MCF 10A (cell line): ENCODE results near the gene TMEM145. TPM values are rescaled to one million over a fixed set of nuclear protein-coding genes. Genes with fewer than 3 reads are reported as not detected.

ENCODE experiments used
- BruUV-seq: library from RNA; stranded (reverse); fragments of 400-500 nt; replicated peaks from 2 replicates; lab custom pipeline; 2021; lab: Mats Ljungman, UMichigan
- CTCF ChIA-PET: fragments of 300-600 bp; sonication (Branson Sonifier 250); formaldehyde crosslinking; extraction: SDS; loops from one replicate; lab custom pipeline; 2021; ENCODE audit warnings: antibody characterized with exemption, inconsistent platforms; lab: Yijun Ruan, JAX
- POLR2A ChIA-PET: fragments of 300-600, 350-650 bp; sonication (Branson Sonifier 250); formaldehyde crosslinking; extraction: SDS; loops from one replicate; lab custom pipeline; 2020; ENCODE audit warnings: antibody characterized with exemption, inconsistent platforms; lab: Yijun Ruan, JAX
- DNase-seq: peaks from one replicate; pipeline ENCODE4 v3.0.0-alpha.2; 2018; ENCODE audit not compliant: unreplicated experiment
- H3K27ac Mint-ChIP-seq: one replicate; pipeline ENCODE4 v1.8.0; 2022; ENCODE audit warnings: mild to moderate bottlenecking, low read depth, mixed read lengths; ENCODE audit not compliant: unreplicated experiment
- H3K27me3 Mint-ChIP-seq: one replicate; pipeline ENCODE4 v1.8.0; 2022; ENCODE audit warnings: mixed read lengths; ENCODE audit not compliant: insufficient read depth, unreplicated experiment
- H3K36me3 Mint-ChIP-seq: one replicate; pipeline ENCODE4 v1.8.0; 2022; ENCODE audit warnings: mild to moderate bottlenecking, moderate library complexity, mixed read lengths; ENCODE audit not compliant: insufficient read depth, unreplicated experiment
- H3K4me1 Mint-ChIP-seq: one replicate; pipeline ENCODE4 v1.8.0; 2022; ENCODE audit warnings: mixed read lengths; ENCODE audit not compliant: insufficient read depth, unreplicated experiment
- H3K4me3 Mint-ChIP-seq: one replicate; pipeline ENCODE4 v1.8.0; 2022; ENCODE audit warnings: mild to moderate bottlenecking, moderate library complexity, mixed read lengths; ENCODE audit not compliant: unreplicated experiment
- H3K9me3 Mint-ChIP-seq: one replicate; pipeline ENCODE4 v1.8.0; 2022; ENCODE audit warnings: mixed read lengths; ENCODE audit not compliant: unreplicated experiment
- CTCF ChIP-seq: fragments of 200-600 bp; IDR thresholded peaks from one replicate; pipeline ENCODE4 v1.8.0; 2022; ENCODE audit warnings: antibody characterized with exemption, mild to moderate bottlenecking; ENCODE audit not compliant: unreplicated experiment
- intact Hi-C: fragments of 100-400 bp; cut with micrococcal nuclease; formaldehyde crosslinking; loops from 2 replicates; pipeline ENCODE4 v1.14.1; 2022
- total RNA-seq: library from RNA; stranded (reverse); gene quantifications from 2 replicates; pipeline ENCODE4 v1.2.3, GENCODE V29; 2022

The TMEM145 gene
- total RNA-seq, 1 experiment from 2014 or later = not detected

GRCh38 chr19:42352301-42353259, 39.5 kb downstream of the TMEM145 start:
- intact Hi-C loops = no loop called here
- Mint-ChIP-seq H3K27me3 (no peaks in the 10 kb centered on the region), H3K4me3 (no peak overlapping the region), H3K9me3 (no peaks in the 10 kb centered on the region), H3K4me1 (peaks cover 6% of the 10 kb centered on the region), H3K36me3 (peaks cover 20% of the 10 kb centered on the region), H3K27ac (peak overlapping the region; percentile 3)
- BruUV-seq = no TSS peak
- DNase-seq = no peak
- ChIA-PET POLR2A (no interaction called here), CTCF (interaction anchor here (0.6 kb wide), 2 partner anchors 37 to 90 kb away, joined by 3 read pairs; partner anchors contain the start of gene CXCL17)
- TF ChIP-seq CTCF = no peak

GRCh38 chr19:42353341-42354015, 40.4 kb downstream of the TMEM145 start:
- Mint-ChIP-seq H3K4me1 (peaks cover 6% of the 10 kb centered on the region), H3K27me3 (no peaks in the 10 kb centered on the region), H3K27ac (no peak overlapping the region), H3K9me3 (no peaks in the 10 kb centered on the region), H3K36me3 (peaks cover 20% of the 10 kb centered on the region), H3K4me3 (no peak overlapping the region)
- no peak for TF ChIP-seq CTCF
- POLR2A ChIA-PET = no interaction called here
- intact Hi-C loops = no loop called here
- DNase-seq = no peak
- CTCF ChIA-PET = interaction anchor here (0.6 to 1.1 kb wide), 3 partner anchors 30 to 89 kb away, joined by 3 to 6 read pairs (median 5); partner anchors contain the start of gene CXCL17
- no TSS peak for BruUV-seq

GRCh38 chr19:42355896-42356295, 42.8 kb downstream of the TMEM145 start:
- no peaks in the 10 kb centered on the region for H3K9me3 Mint-ChIP-seq
- no peak overlapping the region for H3K27ac Mint-ChIP-seq
- no peak for DNase-seq
- no peak for TF ChIP-seq CTCF
- no peak overlapping the region for H3K4me3 Mint-ChIP-seq
- peaks cover 6% of the 10 kb centered on the region for H3K4me1 Mint-ChIP-seq
- no TSS peak for BruUV-seq
- peaks cover 26% of the 10 kb centered on the region for H3K36me3 Mint-ChIP-seq
- ChIA-PET CTCF (no interaction called here), POLR2A (no interaction called here)
- no peaks in the 10 kb centered on the region for H3K27me3 Mint-ChIP-seq
- intact Hi-C loops = no loop called here

- intact Hi-C loops = no loop called here
- no peak overlapping the region for H3K27ac Mint-ChIP-seq
- no peaks in the 10 kb centered on the region for H3K27me3 Mint-ChIP-seq
- H3K4me3 Mint-ChIP-seq = no peak overlapping the region
- H3K9me3 Mint-ChIP-seq = no peaks in the 10 kb centered on the region
- TF ChIP-seq CTCF = no peak
- ChIA-PET POLR2A (no interaction called here), CTCF (no interaction called here)
- peaks cover 4% of the 10 kb centered on the region for H3K4me1 Mint-ChIP-seq
- no TSS peak for BruUV-seq
- no peak for DNase-seq
- peaks cover 25% of the 10 kb centered on the region for H3K36me3 Mint-ChIP-seq
Measured at GRCh38 chr19:42356686-42357085, 43.6 kb downstream of the TMEM145 start.
